GM12874 (cell line): ENCODE data around the gene UBAP2L.

Experiments used
- TF ChIP-seq, protein P1 (sequence below): IDR thresholded peaks from 2 replicates; pipeline ENCODE4 v1.5.1; 2011; ENCODE audit warnings: low read depth, mild to moderate bottlenecking, control low read depth, low read length, moderate library complexity; ENCODE audit not compliant: insufficient read depth

Gene UBAP2L

DNA sequence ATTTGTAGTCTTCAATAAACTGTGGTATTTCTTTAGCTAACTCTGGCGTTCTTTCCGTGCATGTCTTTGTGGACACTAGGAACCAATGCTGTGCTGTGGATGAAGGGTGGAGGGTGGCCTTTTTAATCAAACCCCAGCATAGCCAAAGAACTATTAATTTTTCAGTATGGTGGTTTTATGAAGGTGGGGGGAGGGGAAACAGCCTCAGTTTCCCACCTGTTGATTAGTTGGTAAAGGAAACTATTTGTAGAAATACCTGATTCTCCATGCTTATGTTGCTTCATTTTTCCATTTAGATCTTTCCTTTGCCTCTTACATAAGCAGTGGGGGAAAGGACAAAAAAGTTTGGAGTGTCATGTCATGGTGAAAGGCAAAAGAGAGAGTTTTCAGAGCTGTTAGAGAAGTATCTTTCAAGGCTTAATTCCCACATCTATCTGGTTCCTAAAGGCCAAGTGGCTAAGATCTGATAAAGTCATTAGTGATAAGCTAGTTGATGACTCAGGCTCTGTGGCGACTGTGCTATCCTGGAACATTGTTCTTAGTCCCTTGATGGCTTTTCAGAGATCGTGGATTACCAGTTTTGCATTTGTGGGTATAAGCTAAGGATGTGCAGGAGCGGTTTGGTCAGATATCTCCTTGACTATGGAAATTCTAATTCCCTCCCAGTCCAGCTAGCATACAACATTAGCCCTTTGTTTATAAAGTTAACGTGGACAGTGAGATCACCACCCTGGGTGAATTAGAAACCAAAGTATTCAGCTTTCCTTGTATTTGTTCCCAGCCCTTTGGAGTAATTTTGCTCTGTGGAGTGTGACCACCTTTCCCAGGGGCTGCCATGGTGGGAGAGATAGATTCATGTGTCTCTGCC lies 42.9 kb downstream of the UBAP2L start:
- TF ChIP-seq, protein P1, sequence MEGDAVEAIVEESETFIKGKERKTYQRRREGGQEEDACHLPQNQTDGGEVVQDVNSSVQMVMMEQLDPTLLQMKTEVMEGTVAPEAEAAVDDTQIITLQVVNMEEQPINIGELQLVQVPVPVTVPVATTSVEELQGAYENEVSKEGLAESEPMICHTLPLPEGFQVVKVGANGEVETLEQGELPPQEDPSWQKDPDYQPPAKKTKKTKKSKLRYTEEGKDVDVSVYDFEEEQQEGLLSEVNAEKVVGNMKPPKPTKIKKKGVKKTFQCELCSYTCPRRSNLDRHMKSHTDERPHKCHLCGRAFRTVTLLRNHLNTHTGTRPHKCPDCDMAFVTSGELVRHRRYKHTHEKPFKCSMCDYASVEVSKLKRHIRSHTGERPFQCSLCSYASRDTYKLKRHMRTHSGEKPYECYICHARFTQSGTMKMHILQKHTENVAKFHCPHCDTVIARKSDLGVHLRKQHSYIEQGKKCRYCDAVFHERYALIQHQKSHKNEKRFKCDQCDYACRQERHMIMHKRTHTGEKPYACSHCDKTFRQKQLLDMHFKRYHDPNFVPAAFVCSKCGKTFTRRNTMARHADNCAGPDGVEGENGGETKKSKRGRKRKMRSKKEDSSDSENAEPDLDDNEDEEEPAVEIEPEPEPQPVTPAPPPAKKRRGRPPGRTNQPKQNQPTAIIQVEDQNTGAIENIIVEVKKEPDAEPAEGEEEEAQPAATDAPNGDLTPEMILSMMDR, result no peak

DNA sequence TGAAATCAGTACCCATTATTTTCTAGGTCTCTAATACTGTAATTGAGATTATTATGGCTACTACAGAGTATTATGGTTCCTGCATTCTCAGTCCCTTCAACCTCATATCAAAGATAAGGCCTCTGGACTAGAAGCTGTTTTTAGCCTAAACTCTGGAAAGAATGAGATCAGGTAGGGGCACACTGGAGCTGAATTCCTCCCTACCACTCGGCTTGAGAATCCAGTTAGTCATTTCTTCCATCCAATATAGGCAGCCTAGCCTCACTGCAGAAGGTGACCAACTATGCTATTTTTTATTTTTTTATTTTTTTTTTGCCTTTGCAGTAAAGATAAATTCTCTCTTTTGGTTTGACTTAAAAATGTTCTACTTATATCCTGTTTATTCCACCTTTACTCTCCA lies 43.7 kb downstream of the UBAP2L start:
- TF ChIP-seq, protein P1, result no peak

DNA sequence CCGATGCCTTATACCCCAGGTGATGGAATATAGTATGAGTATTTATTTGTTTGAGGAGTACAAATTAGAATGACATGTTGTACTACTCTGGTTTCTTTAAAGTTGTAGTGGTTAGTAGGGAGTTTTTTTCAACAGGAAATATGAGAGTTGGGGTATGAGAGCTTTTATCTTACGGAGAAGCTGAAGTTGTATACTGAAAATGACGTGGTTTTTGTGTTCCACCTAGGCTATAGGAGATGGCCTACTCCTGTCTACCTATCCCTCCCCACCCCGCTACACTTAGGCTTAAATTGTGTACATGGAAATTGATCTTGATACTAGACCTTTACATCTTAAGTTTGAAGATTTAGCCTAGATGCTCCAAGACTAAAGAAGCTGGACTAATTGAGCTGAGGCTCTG lies 44.8 kb downstream of the UBAP2L start:
- TF ChIP-seq, protein P1, result no peak

DNA sequence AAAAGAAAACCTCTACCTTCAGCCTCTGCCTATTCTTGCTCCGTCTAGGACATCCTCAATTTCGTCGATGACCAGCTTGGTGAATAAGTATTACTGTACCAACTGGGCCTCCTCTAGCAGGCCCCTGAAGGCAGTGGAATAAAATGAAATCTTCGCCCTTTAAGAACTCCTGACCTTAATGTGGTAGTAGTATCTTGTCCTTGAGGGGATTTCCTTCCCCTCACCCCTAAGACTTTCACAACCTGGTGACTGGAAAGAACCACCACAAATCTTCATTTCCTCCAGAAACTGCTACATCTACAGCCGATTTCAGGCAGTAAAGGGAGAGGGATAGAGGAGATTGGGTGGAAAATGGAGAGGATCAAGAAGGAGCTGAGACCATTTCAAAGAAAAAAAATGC lies 50.1 kb downstream of the UBAP2L start:
- TF ChIP-seq, protein P1, result no peak

DNA sequence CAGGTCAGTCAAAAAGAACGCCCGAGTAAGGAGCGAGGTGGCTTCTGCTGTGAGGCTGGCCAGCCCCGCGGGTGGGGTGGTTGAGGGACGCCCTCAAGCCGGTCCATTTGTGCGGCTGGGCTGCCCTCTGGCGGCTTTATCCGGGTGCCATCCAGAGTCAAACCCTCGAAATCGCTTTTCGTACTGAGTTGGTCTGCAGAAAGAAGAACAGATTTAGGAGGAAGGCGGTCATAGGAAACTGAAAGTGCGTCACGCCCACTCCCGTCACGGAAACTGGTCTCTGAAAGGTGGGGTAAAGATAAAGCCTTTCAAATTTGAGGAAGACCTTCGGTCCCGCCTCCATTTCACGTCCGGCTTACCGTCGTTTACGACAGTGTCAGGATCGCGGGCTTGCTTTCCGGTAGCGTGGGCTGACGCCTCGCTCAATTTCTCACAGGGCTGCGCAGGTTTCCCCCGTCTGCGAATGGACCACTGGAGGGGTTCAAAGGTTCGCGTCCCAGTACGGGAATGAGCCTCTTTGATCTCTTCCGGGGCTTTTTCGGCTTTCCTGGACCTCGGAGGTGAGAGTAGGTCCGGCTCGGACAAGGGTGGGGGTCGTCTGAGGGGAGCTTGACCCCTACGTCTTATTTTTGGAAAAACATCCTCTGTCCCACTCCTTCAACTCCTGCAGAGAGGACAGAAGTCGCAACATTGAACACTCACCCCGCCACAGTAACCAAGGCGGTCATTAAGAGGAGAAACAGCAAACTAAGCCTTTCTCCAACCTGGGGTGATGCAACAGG lies 51.7 kb downstream of the UBAP2L start, which contains the start of gene HAX1:
TSS of gene HAX1 (plus strand) at position 413 of the 782 bp plus-strand sequence. CDS start at position 508, 95 bp downstream.
- TF ChIP-seq, protein P1, result peak; percentile 78

DNA sequence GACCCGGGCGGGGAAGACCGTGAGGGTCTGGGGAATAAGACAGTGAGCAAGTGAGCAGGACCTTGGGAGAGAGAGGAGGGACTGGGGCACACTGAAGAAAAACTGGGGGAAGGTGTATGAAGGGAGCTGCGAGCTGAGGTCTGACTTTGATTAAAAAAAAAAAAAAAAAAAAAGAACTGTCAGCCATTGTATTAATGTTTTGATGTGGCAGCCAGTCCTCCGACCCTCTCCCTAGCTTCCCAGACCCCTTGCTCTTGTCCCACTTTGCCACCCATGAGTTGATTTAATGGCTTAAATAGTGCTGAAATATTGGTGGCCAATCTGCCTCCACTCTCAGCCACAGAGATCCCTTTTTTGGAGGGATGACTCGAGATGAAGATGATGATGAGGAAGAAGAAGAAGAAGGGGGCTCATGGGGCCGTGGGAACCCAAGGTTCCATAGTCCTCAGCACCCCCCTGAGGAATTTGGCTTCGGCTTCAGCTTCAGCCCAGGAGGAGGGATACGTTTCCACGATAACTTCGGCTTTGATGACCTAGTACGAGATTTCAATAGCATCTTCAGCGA lies 52.3 kb downstream of the UBAP2L start:
- TF ChIP-seq, protein P1, result no peak

DNA sequence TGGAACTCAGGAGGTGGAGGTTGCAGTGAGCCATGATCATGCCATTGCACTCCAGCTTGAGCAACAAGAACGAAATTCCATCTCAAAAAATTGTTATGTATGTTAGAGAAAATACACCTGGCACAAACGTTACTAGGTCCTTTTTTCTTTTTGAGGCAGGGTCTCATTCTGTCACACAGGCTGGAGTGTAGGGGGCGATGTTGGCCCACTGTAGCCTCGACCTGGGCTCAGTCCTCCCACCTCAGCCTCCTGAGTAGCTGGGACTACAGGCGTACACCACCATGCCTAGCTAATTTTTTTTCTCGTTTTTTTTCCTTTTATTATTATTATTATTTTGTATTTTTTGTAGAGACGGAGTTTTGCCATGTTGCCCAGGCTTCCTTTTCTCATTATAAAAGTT lies 56.0 kb downstream of the UBAP2L start:
- TF ChIP-seq, protein P1, result peak; percentile 30; the same call in 1 of the 2 replicates
